ENCODE data around the gene PSMB5.

Gene PSMB5

GRCh38 chr14:23058654-23059504, 24.2 kb upstream of the PSMB5 start:
- no peak for DNase-seq (ENCODE audit: low read depth in 1 of 2, low spot score in 1 of 2)

- peak; percentile 75 to 80 for DNase-seq (ENCODE audit: low read depth in 1 of 2, low spot score in 1 of 2)
Observed at GRCh38 chr14:23057757-23058653, 23.3 kb upstream of the PSMB5 start.

GRCh38 chr14:23056956-23057756, 22.5 kb upstream of the PSMB5 start, which contains the start of gene CDH24:
Gene CDH24, minus strand, starts transcription at chr14:23057520. Its CDS starts 1,787 bp downstream, at chr14:23055733.
- peak; percentile 31 to 54 for DNase-seq (ENCODE audit: low read depth in 1 of 2, low spot score in 1 of 2)

GRCh38 chr14:23056145-23056955, 21.6 kb upstream of the PSMB5 start:
- DNase-seq (ENCODE audit: low read depth in 1 of 2, low spot score in 1 of 2): peak; percentile 42 to 51

DNA sequence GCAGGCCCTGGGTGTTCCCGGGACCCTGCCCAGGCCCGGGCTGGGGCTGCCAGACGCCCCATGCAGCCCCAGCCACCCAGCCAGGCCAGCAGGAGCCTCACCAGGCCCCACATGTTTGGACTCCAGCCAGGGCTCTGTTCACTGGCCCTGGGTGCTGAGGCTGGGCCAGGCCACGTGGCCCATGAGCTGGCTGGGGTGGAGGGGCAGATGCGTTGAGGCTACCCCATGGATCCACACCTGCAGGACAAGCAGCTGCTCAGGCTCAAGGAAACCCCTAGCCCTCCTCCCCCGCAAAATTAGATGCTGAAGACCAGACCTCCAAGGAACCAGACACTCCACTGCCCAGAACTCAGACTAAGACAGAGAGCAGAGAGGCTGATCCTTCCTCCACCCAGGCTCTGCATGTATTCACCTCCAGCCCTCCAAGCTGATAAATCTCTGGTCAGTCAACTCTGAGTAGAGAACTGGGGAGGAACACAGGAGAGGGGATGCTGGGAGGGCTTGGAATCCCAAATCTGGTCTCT, 21.0 kb upstream of the PSMB5 start:
- no peak for DNase-seq (ENCODE audit: low read depth in 1 of 2, low spot score in 1 of 2)

DNA sequence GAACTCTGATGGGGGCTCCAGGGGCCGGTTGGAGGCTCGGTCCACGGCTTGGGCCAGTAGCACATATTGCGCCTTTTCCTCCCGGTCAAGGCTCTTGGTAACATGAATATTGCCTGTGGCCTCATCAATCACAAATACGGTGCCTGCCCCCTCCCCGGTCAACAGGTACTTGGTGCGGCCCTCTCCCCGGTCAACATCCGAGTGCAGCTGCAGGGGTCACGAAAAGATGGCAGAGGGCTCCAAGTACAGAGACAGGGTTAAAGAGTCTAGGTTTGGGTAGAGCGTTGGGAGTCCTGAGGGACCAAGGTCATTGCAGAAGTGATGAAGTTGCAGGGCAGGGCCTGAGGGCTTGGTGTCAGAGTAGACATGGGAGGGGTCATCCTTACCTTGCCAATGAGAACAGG, 20.4 kb upstream of the PSMB5 start:
- DNase-seq (ENCODE audit: low read depth in 1 of 2, low spot score in 1 of 2): no peak

- no peak for DNase-seq (ENCODE audit: low read depth in 1 of 2, low spot score in 1 of 2)
Observed at GRCh38 chr14:23054000-23054811, 19.5 kb upstream of the PSMB5 start.

- DNase-seq (ENCODE audit: low read depth in 1 of 2, low spot score in 1 of 2): no peak
Observed at GRCh38 chr14:23053426-23053825, 18.7 kb upstream of the PSMB5 start.

- DNase-seq (ENCODE audit: low read depth in 1 of 2, low spot score in 1 of 2): no peak
Observed at GRCh38 chr14:23052671-23053070, 18.0 kb upstream of the PSMB5 start.

DNA sequence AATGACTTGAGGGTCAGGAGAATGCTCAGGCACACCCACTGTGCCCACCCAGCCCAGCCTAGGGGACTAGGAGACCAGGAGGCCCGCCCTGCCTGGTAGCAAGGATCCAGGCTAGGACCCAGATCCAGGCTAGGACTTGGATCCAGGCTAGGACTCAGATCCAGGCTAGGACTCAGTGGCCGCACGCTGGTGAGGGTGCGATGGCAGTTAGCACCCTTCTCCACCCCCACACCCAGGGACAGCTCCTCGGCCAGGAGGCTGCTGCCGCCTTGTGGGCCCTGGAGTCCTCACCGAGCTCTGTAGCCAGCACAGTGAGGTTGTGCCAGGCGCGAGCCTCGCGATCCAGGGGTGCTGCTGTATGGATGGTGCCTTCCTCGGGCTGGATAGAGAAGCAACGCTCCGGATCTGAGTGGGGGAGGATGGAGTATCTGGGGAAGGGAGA, 17.5 kb upstream of the PSMB5 start:
- DNase-seq (ENCODE audit: low read depth in 1 of 2, low spot score in 1 of 2): no peak

DNA sequence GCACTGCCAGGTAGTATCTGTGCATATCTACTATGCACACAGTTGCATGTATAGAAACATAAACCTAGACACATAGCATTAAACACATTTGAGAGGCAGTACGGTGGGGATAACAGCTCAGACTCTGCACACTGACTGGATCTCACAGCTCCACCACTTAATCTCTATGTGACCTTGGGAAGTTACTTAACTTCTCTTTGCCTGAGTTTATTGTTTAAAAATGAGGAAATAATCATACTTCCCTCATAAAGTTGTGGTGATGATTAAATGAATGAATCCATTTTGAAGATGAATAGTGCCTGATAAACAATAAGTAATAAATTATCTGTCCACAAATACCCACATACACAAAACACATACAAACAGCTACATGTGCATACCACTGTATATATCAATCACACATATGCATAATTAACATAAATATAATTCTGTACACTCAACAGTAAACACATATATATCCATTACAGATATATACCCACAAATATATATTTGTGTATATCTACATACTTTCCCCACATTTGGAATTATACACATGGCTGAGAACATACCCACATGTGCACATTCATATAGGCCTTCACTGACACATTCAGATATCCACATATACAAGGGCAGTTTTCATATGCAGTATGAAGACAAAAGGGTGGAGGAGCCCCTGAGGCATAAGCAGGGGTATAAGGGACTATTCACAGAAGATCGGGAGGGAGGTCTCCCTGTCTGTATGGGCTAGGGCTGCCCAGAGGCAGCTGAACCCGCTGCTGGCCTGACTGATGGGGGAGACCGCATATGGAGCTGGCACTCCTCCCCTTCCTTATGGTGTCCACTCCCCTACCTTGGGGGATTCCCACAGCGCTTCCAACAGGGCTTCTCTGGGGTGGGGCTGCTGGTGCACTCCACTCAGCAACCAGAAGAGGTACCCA, 16.7 kb upstream of the PSMB5 start:
- no peak for DNase-seq (ENCODE audit: low read depth in 1 of 2, low spot score in 1 of 2)

DNA sequence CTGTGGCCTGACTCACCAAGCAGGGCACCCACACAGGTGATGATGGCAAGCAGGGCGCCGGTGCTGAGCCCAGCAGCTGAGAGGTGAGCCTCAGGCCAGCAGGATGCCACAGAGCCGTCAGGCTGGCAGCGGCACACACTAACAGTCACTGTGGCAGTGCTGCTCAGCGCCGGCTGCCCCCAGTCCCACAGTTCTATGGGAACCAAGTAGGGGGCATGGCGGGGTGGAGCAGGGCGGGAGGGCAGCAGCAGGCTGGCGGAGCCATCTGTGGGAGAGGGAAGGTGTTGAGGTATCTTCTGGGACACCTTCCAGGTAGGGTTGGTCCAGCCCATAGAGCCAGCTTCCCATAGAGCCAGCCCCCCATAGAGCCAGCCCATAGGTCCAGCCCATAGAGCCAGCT, 14.3 kb upstream of the PSMB5 start:
- DNase-seq (ENCODE audit: low read depth in 1 of 2, low spot score in 1 of 2): no peak

GRCh38 chr14:23047751-23048693, 13.3 kb upstream of the PSMB5 start:
- no peak for DNase-seq (ENCODE audit: low read depth in 1 of 2, low spot score in 1 of 2)

DNA sequence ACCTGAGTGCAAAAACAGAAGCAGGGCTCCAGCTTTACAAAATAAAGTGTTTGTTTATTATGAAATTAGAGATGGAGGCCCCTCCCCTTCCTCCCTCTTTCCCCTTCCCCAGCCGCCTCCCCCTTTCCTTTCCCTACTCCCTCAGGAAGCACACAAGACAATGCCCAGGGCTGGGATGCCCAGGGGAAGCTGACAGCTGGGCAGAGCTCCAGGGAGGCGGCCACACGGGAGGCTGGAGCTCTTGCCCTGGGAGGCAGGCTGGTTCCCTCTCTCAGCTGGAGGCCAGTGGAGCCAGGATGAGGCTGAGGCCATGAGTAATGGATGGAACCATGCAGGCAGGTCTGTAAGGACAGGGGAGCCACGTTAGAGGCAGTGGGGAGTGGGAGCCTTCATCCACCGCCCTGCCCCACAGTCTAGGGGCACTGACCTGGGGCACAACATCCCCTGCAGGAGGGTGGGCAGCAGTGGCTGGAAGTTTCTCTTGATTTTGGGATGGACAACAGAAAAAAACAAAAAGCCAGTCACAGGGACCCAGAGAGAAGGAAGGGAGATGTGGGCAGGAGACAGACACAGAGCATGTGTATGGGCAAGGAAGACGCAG, 12.4 kb upstream of the PSMB5 start:
- DNase-seq (ENCODE audit: low read depth in 1 of 2, low spot score in 1 of 2): no peak

- no peak for DNase-seq (ENCODE audit: low read depth in 1 of 2, low spot score in 1 of 2)
Observed at GRCh38 chr14:23045419-23046357, 11.0 kb upstream of the PSMB5 start.
